GM10248 (cell line): ENCODE data around the gene HLA-B.

Experiments
- CTCF ChIA-PET: fragments of 300-600 bp; sonication (Branson Sonifier 250); formaldehyde crosslinking; extraction: SDS; loops from one replicate; lab custom pipeline; 2021; ENCODE audit warnings: antibody characterized with exemption; lab: Yijun Ruan, JAX
- POLR2A ChIA-PET: fragments of 350-650 bp; sonication (Branson Sonifier 250); formaldehyde crosslinking; extraction: SDS; loops from one replicate; lab custom pipeline; 2020; ENCODE audit warnings: antibody characterized with exemption; lab: Yijun Ruan, JAX
- DNase-seq: peaks from one replicate; pipeline ENCODE4 v3.0.0; 2012; ENCODE audit errors: extremely low spot score
- TF ChIP-seq, protein P1 (sequence below): IDR thresholded peaks from 2 replicates; pipeline ENCODE4 v1.5.1; 2012; ENCODE audit warnings: mild to moderate bottlenecking, low read depth; ENCODE audit errors: extremely low read depth, missing control alignments, control extremely low read depth

The HLA-B gene

GRCh38 chr6:31354864-31355582 is 2.0 kb downstream of the HLA-B start:
- POLR2A ChIA-PET: interaction anchor here (0.6 to 1.2 kb wide), 4 partner anchors 47 to 154 kb away, joined by 3 to 8 read pairs (median 4); no protein-coding TSS in a partner anchor
- CTCF ChIA-PET: no interaction called here
- DNase-seq: no peak
- TF ChIP-seq, protein P1, sequence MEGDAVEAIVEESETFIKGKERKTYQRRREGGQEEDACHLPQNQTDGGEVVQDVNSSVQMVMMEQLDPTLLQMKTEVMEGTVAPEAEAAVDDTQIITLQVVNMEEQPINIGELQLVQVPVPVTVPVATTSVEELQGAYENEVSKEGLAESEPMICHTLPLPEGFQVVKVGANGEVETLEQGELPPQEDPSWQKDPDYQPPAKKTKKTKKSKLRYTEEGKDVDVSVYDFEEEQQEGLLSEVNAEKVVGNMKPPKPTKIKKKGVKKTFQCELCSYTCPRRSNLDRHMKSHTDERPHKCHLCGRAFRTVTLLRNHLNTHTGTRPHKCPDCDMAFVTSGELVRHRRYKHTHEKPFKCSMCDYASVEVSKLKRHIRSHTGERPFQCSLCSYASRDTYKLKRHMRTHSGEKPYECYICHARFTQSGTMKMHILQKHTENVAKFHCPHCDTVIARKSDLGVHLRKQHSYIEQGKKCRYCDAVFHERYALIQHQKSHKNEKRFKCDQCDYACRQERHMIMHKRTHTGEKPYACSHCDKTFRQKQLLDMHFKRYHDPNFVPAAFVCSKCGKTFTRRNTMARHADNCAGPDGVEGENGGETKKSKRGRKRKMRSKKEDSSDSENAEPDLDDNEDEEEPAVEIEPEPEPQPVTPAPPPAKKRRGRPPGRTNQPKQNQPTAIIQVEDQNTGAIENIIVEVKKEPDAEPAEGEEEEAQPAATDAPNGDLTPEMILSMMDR: no peak

DNA sequence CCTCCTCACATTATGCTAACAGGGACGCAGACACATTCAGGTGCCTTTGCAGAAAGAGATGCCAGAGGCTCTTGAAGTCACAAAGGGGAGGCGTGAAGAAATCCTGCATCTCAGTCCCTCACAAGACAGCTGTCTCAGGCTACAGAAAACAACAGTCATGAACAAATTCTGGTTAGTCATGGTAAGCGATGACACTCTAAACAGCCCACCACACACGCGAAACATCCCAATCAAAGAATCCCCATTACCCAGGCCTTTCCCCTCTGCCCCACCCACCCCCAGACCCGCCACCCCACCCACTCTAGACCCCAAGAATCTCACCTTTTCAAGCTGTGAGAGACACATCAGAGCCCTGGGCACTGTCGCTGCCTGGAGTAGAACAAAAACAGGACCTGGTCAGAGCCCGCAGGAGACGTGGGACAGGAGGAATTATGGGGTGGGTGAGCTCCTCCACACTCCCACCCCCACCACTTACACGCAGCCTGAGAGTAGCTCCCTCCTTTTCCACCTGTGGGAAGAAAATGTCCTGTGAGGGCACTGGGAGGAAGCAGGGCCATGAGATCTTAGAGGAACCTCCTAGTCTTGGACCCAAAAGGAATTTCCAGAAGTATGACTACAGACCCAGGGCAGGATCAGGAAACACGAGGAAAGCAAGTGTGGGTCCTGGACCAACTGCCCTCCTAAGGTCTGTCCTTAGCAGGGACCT is 2.7 kb downstream of the HLA-B start:
- CTCF ChIA-PET: interaction anchor here (1.8 kb wide), 1 partner anchor 12 kb away, joined by 12 read pairs; no protein-coding TSS in a partner anchor
- TF ChIP-seq, protein P1: no peak
- POLR2A ChIA-PET: interaction anchor here (0.7 to 1.2 kb wide), 3 partner anchors 46 to 151 kb away, joined by 3 to 8 read pairs (median 6); no protein-coding TSS in a partner anchor
- no peak for DNase-seq

DNA sequence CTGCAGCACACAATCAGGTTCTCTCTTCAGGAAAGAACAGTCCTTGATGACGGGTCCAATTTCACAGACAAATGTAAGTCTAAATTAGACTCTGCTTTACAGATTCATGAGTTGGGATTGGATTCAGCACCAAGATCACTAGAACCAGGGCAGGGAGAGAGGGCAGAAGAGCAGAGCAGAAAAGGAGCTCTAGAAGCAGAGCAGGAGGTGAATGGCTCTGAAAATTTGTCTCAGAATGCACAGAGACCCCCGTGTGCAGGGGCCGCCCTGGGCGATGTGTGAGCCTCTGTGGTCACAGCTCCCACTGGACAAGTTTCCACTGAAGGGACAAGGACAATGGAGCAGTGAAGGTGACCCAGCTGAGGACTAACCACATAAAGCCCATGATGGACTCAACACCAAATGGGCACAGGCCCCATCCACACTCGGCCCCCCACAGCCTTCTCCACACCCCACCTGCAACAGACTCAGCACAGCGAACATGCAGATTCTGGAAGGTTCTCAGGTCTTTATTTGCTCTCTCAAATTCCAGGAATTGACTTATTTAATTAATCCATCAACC is 3.5 kb downstream of the HLA-B start:
- DNase-seq: no peak
- TF ChIP-seq, protein P1: no peak
- ChIA-PET POLR2A (interaction anchor here (0.6 to 0.8 kb wide), 2 partner anchors 48 to 150 kb away, joined by 3 read pairs; no protein-coding TSS in a partner anchor), CTCF (interaction anchor here (1.8 kb wide), 1 partner anchor 13 kb away, joined by 12 read pairs; no protein-coding TSS in a partner anchor)

DNA sequence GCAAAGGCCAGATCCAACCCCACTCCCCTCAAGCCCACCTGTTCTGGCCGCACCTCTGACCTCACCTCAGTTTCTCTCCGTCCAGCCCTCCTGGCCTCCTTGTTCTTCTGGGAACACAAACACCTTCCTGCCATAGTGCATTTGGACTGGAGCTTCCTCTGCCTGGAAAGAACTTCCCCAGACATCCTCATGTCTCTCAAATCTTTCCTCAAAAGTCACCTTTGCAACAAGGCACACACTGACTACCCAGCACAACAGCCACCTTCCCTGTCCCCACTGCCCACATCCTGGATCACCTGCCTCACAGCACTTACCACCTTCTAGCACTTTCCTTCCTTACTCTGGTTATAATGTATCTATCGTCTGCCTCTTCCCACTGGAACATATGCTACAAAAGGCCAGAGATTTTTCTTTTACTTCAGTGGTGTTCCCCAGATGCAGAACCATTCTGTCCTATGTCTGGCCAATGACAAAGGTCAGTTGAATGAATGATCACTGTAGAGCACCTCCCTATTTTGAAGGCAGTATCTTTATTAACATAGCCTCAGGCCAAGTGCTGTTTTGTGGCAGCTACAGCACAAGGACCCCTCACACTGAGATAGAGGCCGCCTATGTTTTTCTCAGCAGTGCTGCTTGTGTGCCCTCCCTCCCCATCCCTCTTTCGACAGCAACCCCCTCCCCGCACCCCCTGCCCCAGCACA is 4.1 kb downstream of the HLA-B start:
- DNase-seq: no peak
- POLR2A ChIA-PET: interaction anchor here (0.8 to 1.6 kb wide), 2 partner anchors 48 to 87 kb away, joined by 3 to 20 read pairs; no protein-coding TSS in a partner anchor
- CTCF ChIA-PET: interaction anchor here (1.8 kb wide), 1 partner anchor 14 kb away, joined by 12 read pairs; no protein-coding TSS in a partner anchor
- TF ChIP-seq, protein P1: no peak

- TF ChIP-seq, protein P1: no peak
- CTCF ChIA-PET: no interaction called here
- POLR2A ChIA-PET: interaction anchor here (0.7 to 1.6 kb wide), 5 partner anchors 44 to 149 kb away, joined by 3 to 20 read pairs (median 3); no protein-coding TSS in a partner anchor
- no peak for DNase-seq
Observed at GRCh38 chr6:31352310-31352682, 4.7 kb downstream of the HLA-B start.
